Stimulated activated CD4-positive, alpha-beta T cell treated with anti-CD3 and anti-CD28 coated beads, Interleukin-12 subunit alpha, Interleukin-12 subunit beta, amount 100 ng/mL, for 24 hours (primary cell): Measurements from ENCODE around the gene PEX11B.

Experiments used
- DNase-seq, 2 experiments: peaks; one replicate each; pipeline ENCODE4 v3.0.0-alpha.2; 2020; ENCODE audit warnings: low read depth in 2 of 2

Gene PEX11B

DNA sequence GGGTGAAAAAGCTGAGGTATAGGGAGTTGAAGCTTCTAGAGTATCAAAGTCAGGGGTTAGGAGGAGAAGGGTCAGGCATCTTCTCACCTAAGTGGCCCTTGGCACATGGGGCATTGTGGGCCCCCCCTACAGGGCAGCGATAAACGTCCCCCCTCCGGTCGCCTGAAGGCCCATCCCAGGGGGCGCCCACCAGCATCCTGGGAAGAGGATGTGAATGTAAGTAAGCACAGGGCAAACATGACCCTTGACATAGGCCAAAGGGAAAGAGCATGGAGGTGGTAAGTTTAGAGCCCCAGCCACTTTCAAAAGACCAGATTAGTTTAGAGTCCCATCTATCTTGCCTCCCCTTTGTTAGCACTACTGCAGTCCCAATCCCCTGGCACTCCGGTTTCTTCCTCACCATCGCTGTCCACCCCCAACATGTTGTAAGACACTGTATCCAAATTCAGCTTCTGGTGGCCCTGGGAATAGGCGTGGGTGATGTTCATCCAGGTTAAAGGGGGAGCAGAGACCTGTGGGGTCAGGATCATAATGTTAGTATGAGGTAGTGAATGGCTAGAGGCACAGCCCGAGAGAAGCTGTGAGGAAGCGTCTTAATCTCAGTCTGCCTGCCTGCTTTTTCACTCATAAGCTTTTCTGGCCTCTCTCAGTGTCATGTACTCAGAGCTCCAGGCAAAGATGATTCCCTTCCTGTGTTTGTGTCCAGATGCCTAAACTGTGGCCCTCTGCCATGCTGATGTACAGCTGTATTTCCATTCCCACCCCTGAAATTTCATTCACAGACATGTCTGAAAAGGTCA, 11.4 kb downstream of the PEX11B start:
- no peak for DNase-seq

DNA sequence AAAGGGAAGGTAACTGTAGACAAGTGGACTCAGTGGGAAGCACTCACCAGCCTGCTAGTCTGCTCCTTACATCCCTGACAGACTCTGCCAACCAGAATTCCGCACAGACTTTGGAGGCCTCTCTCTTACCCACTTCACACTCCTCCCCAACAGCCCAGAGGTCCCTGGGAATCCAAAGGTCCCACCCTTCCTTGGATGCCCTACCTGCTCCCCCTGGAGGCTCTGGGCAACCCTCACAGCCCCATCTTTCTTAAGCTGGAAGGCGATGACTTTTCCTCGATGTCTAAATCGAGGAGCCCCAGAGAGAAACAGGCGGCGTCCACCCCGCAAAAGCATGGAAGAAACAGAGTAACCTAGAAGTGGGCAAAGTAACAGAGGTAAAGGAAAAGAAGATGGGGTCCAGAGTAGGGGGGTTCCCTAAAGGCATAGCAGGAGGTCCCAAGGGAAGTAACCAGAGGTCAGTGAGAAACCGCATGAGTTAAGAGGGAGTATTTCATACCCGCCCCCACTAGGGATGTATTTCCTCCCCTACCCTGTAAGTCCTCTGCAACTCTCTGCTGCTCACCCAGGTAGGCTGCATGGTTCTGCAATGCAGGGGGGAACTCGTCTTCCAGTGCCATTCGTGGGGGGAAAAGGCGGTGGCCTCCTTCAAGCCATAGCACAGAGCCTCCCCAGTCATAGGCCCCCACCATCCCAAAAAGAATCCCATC, 17.1 kb downstream of the PEX11B start:
- no peak for DNase-seq

DNA sequence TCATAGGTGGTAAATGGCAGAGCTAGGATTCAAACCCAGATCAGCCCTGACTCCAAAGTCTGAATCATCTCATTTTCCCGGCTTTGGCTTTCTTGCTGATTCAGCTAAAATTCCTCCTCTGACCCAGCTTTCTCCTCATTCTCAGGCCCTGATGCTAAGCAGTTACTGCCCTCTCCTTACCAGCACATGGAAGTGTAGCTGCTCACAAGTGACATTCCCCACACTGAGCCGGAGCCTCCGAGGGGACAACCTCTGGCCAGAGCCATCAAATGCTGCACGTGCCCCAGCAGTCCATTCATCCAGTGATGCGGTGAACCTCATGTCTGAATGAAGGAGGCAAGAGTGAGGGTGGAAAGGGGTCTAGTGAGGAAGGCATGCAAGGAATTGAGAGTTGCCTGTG, 19.8 kb downstream of the PEX11B start:
- no peak for DNase-seq

DNA sequence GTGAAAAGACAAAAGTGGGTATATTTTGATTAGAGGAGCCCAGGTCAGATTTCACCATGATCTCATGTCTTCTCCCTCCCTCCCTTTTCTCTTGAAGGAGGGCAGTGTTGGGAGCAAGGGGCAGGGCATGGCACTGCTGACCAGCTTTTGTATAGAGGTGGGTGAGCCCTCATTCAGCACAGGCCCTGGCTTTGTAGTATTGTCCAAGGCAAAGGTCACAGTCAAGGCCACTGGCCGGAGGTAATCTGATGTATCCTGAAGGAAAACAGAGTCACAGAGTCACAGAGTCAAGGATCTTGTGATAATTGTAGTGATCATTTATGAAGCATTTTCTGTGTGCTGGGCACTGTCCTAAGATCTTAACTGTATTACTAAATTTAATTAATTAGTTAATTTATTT, 20.5 kb downstream of the PEX11B start:
- DNase-seq: no peak

DNA sequence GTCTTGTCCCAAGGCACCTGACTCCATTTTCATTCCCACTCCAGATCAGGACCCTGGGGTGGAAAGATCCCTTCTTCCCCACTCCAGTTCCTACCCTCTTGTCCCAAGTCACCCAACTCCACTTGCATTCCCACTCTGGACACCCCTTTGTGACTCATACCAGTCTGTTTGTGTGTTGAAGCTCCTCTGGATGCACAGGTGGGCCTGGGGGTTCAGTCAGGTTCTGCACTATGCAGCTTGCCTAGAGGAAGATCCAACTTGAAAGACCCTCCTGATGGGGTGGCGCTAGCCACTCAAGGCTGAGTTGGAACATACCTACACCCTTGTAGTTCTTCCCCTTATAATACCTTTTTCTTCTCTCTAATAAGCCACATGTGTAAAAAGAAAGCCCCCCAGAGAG, 23.0 kb downstream of the PEX11B start:
- DNase-seq: no peak

DNA sequence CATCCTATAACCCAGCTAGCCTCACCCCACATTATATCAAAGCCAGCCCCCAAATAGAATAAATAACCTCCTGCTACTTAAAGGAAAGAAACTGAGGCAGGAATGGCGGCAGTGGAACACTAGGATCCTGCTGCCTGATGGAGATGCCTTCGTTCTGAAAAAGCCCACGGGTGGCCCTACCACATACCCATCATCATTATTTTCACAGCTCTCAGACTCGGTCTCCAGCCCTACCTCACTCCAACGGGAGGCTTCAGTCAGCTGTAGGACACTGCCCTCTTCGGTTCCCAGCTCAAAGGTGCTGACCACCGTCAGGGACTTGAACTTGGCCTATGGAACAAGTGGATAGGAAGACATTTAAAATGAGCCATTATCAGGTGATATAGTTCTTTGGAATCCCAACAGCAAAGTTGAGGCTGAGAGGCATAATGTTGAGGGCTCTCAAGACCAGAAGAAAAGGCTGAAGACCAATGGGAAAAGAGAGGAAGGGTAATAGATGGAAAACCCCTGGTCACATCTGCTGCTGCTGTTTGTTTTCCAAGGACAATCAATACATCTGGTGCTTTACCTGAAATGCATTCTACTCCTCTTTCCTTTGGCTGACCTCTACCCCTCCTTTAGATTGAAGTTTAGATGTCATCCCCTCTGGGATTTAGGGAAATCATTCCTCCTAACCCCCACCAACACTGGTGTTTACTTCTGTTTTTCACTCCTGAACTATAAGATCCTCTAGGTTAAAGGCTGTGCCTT, 25.0 kb downstream of the PEX11B start:
- no peak for DNase-seq

DNA sequence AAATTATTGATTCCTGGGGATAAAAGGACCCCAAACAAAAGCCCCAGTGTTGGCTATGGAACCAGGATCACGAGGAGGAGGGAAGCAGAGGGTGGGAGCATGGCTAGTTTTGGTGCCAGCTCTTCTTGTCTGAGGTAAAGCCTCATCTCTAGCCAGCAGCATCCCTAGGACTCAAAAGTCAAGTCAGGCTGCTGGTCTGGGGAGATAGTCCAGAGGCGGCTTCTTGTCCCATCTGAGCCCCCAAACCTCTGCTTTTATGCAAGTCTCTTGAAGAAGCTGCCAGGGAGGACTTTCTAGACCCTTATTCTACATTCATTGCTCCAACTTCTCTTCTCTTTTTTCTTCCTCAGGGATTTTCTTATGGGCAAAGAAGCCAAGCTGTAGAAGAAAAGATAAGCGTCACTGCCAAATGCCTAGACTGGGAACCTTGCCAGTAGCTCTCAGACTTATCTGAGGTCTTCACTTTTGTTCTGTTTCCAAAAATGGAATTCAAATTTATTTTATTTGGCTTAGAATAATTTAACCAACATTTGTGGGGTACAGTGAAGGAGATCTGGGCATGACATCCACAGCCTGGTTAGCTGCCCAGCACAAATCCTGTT, 25.9 kb downstream of the PEX11B start:
- DNase-seq: no peak

DNA sequence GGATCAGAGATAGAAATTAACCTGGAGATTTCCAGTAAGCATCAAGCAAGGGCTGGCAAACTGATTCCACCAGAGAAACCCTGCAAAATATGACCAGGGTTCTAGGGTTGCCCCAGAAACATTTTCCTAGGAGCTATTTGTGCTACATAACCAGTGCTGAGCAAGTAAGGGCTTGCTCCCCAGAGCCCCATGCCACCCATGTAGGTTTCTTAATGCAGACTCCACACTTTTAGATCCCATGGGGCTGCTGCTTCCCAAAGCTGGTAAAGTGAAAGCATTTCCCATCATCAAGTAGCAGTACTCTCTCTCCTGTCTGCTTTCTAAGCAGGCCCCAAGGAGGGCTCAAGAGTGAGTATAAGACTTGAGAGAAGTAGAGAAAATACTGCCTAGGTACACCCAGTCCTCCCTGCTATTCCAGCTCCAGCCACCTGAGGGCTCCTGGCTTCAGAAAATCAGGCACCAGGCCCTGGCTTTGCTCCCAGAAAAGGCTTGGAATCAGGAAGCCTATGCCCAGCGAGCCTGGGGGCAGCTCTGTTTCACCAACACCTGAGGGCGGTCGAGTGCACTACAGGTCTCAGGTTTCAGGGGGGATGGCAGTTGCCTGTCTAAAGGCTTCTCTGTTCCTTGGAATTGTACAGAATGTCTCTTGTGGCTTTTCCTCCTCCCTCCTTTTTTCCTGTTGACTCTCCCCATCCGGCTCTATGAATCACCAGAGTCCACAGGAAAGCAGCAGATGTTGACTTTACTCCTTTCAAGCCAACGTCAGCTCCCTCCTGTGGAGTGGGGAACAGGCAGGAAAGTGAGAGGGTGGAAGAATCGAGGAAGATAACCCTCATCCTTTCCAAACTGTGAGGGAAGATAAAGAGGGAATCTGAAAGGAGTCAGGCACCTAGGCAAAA, 26.7 kb downstream of the PEX11B start:
- peak; percentile 14 to 52 for DNase-seq

DNA sequence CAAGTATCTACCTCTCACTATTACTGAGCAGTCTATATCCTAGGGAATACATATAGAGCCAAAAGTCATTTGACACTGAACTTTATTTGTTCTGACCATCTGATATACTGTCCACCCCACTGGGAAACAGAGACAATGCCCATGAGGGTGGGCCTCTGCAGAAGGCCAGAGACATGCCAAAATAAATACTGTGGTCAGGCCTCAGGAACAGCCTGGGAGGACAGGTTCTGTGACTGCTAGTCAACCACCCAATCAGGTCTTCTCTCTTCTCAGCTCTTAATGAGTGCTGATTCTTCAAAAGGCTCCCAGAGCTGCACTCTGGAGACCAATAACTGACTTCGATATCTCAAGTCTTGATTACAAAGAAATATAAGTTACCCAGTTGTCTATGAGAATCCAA, 27.4 kb downstream of the PEX11B start:
- DNase-seq: no peak

DNA sequence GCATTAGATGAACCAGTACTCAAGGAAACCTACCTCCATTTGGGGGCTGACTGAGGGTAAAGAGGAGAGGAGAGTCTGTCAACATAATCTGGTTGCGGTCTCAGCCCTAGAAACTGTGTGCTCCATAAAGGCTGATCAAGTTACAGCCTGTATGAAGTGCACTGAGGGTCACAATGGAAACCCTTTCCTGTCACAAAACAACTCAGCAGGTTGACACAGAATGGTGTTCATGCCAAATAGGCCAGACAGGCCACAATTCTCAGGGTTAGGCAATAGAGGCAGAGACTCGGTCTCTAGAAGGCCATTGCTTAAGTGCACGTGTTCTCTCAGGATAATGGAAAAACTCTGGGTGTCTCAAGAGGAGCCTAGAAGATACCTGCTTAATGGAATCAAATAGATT, 28.8 kb downstream of the PEX11B start:
- no peak for DNase-seq

DNA sequence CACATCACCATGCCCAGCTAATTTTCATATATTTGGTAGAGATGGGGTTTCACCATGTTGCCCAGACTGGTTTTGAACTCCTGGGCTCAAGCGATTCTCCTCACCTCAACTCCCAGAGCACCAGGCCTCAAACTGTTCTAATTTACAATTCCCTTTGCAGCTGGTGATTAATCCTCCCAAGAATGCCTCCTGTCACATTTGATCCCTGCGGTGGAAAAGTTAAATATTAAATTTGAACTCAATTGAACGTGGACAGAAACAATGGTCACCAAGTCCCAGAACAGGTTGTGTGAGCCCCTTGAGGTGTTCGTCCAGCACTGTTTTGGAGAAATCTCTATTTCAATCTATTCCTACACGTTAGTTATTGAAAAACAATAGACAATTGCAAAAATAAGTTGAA, 30.9 kb downstream of the PEX11B start:
- DNase-seq: no peak

DNA sequence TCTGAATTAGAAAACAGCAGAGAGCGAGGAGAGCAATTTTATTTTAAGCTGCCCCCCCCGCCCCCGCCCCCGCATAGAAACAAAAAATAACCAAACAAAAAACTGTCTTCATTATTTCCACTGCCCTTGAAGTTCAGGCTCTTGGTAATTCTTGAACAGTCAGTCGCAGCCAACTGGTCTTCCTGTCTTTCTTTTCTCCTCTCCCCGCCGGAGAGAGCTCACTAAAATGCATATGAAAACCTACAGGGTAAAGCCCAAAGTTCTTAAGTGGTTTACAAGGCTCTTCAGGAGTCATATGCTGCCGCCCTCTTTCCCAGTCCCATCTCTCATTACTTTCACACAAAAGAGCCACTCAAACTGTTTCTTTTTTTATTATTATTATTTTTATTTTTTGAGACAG, 31.7 kb downstream of the PEX11B start:
- DNase-seq: no peak

DNA sequence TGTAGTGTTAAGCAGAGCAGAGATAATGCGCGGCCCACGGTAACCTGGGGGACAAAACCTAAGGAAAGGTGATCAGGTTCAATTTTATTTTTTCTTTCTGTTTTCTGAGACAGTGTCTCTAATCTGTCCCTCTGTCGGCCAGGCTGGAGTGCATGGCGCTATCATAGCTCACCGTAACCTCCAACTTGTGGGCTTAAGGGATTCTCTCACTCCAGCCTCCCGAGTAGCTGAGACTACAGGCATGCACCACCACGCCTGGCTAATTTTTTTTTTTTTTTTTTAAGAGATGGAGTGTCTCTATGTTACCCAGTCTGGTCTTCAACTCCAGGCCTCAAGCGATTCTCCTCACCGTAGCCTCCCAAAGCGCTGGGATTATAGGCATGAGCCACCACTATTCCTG, 32.1 kb downstream of the PEX11B start:
- no peak for DNase-seq

DNA sequence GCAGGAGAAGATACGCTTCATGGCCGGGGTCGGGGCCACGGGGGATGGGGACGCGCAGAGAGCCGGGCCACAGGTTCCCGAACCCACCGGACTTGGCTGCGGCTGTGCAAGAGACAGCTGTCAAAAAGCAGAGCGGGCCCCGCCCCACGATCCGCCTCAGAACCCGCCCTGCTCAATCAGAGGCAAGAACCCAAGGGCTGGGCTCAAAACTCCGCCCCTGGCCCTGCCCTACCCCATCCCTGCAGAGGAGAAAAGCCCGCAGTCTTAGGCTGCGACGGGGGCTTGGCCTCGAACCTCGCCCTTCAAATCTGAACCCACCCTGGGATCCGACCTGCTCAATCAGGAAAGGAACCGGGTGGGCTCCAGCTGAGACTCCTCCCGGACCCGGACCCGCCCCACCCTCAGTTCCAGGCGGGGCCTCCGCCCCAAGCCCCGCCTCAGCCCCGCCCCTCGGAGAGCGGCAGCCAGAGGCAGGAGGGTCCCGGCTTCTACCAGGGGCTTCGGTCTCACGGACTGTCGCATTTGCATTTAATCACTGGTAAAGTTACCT, 32.7 kb downstream of the PEX11B start, which contains the start of gene ANKRD35:
ANKRD35 (minus strand) TSS at position 129 of the 550 bp plus-strand sequence; CDS start at position 21, 108 bp downstream.
- DNase-seq: peak; percentile 67 to 90

DNA sequence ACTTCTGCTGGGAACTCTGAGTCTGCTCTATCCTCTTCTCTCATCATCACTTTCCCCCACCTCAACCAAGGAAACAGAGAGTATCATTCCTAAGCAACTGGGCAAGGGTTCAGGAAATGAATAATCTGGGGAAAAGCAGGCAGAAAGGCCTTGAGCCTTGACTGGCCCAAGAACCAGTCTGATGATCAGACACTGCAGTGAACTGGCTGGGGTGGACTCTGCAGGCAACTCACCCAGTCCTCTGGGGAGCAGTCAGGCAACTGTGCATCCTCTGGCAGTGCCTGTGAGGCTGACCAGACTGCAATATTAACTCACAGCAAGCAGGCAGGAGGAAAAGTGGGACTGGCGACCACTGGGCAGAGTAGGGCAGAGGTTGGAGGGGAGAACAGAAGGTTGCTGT, 33.8 kb downstream of the PEX11B start:
- DNase-seq: no peak

DNA sequence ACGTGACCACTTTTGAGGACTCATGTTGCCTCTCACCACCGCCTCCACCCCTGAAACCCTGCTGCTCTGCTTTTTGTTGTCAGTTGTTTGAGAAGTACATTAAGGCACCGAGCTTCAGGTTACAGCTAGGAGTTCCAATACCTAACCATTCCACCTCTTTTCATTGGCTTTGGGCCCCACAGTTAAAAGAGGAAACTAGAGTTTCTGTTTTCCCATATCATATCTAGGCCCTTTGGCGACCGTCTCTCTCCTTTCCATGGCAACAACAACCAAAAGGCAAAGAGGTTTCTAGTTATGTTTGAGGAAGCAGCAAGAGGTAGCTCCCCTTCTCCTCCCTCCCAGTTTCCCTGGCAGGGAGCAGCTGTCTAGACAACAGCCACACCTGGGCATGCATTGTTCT, 38.7 kb downstream of the PEX11B start:
- DNase-seq: no peak

DNA sequence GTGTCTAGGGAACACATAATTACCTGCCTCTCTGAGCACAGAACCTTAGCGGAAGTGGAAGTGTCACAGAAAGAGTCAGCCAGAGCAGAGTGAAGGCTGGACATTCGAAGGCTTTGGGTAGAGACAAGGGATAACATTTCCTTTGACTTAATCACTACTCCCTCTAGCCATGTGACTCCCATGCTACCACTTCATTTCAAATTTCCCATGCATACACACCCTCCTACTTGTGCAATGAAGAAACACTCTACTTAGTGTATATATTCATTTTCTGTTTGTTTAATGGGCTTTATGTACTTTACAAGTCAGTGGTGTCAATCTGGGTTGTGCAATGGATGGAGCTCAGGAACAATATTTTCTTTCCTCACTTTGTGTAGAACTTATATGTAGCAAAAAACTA, 39.8 kb downstream of the PEX11B start:
- DNase-seq: no peak

DNA sequence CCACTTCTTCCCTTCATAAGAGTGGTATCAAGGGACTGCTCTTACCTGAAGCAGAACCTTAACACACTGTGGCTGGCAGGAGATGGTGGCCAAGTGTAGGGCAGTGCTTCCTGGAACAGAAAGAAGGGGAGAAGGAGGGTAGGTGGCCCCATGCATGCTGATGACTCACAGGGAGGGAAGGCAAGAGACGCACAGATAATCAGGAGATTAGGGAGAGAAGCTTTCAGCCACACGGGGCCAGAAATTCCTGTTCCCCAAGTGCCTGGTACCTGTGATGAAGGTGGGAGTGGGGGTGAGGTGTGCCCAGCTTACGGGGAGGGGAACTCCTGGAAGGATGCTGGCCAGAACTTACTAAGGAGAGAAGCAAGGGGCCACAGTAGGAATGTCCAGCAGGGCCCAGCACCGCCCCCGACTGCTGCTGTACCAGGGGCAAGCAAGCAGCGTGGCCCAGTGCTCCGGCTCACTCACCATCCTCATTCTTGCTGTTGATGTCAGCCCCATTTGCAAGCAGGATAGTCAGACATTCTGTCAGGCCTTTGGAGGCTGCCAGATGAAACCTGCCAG, 40.5 kb downstream of the PEX11B start:
- no peak for DNase-seq

DNA sequence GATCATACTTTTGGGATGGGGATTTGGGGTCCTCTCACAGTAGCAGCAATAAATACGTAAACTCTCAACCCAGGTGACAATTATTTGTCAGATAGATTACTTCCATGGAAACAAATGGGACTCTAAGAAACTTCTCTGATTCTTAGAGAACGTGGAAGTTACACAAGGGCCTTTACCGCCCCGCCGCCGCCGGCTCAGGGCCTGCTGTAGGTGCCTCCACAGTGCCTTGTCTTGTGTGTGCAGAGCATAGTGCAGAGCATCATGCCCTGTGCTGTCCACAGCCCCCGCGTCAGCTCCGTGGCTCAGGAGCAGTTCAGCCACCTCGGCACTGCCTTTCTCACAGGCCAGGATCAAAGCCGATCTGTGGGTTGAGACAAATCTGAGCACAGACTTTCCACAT, 43.9 kb downstream of the PEX11B start:
- no peak for DNase-seq
